Spinal cord (tissue), 10 donors: ENCODE measurements around the gene LCN10. TPM values are rescaled to one million over a fixed set of nuclear protein-coding genes. Genes with fewer than 3 reads are reported as not detected.
"Not testable (repeated sequence)": the region's sequence is repeated elsewhere in the genome, so short reads cannot be mapped to it uniquely, and the experiment has no call there.

Experiments
- DNase-seq, 6 donors: peaks; one replicate each; pipeline versions ENCODE4 v3.0.0 to v3.0.0-alpha.2; 2013 to 2015; ENCODE audit warnings: low spot score in 6 of 6, low read depth in 4 of 6
- H3K27ac ChIP-seq: one replicate; pipeline ENCODE4 v1.5.1; 2013; ENCODE audit warnings: low read depth, low read length, control low read depth
- H3K27me3 ChIP-seq: one replicate; pipeline ENCODE4 v1.6.1; 2013; ENCODE audit warnings: low read length; ENCODE audit not compliant: control insufficient read depth, insufficient read depth
- H3K36me3 ChIP-seq: one replicate; pipeline ENCODE4 v1.6.1; 2013; ENCODE audit warnings: low read length; ENCODE audit not compliant: control insufficient read depth, insufficient read depth
- H3K4me1 ChIP-seq: one replicate; pipeline ENCODE4 v1.6.1; 2013; ENCODE audit warnings: low read length; ENCODE audit not compliant: control insufficient read depth, insufficient read depth
- H3K4me3 ChIP-seq: one replicate; pipeline ENCODE4 v1.5.1; 2013; ENCODE audit warnings: low read depth, low read length, control low read depth
- H3K9me3 ChIP-seq: one replicate; pipeline ENCODE4 v1.6.1; 2013; ENCODE audit warnings: low read length; ENCODE audit not compliant: control insufficient read depth, insufficient read depth
- WGBS: methylation state at CpG from one replicate; pipeline ENCODE4 v1.1.5; 2013; ENCODE audit warnings: missing lambda C conversion rate; ENCODE audit not compliant: insufficient coverage; 5-methylcytosine and 5-hydroxymethylcytosine counted together
- polyA plus RNA-seq, 2 donors: library from polyadenylated mRNA; unstranded; fragments of 120-200 nt; gene quantifications; one replicate each; pipeline ENCODE4 v1.2.1, GENCODE V29; 2013; ENCODE audit not compliant: insufficient read length in 2 of 2
- total RNA-seq, 2 donors: library from RNA; depleted of rRNA in 1 of 2; stranded (reverse); fragments of 120-200 nt in 1 of 2; fragments of >200 nt in 1 of 2; gene quantifications; one replicate each; pipeline versions ENCODE4 v1.2.3 to v1.2.4, GENCODE V29; 2013 to 2014
- donor health status: healthy.

The LCN10 gene
- total and polyA plus RNA-seq, 4 donors = not detected

DNA sequence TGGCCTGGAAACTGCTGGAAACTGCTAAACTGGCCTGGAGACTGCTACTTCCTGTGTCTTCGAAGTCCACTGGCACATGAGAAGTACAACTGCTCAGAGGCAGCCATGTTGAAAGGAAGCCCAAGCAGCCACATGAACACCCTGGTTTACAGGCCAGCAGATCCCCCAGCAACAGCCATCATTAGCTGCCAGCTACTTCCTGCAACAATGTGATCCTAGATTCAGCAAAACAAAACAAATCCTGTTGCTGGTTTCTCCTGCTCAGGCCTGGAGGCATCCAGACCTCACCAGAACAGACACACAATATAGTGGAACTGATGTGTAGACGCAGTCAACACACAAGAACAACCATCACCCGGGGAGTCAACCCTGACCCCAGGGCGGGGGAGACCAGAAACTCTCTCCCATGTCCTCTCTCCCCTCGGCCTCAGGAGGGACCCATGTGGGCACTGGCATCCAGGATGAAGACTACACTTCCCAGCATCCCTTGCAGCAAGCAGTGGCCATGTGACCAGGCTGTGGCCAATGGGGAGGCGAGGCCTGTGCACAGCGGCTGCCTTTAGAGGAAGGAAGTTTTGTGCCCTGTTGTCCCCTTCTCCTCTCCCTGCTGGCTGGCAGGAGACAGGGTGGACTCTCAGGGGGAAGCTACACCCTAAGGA lies 30.8 kb upstream of the LCN10 start:
- no peaks in the 10 kb centered on the region for H3K36me3 ChIP-seq
- DNase-seq = peak in 1 of 6 donors; percentile 58
- no peak overlapping the region for H3K27ac ChIP-seq
- no peak overlapping the region for H3K4me3 ChIP-seq
- WGBS = 87% methylated on average over 5 of the region's 7 CpGs
- H3K9me3 ChIP-seq = no peaks in the 10 kb centered on the region
- H3K4me1 ChIP-seq = peaks cover 3% of the 10 kb centered on the region
- peaks cover 3% of the 10 kb centered on the region for H3K27me3 ChIP-seq

GRCh38 chr9:136771907-136772415 lies 29.2 kb upstream of the LCN10 start:
- no peak for DNase-seq
- peaks cover 3% of the 10 kb centered on the region for H3K27me3 ChIP-seq
- WGBS = no CpG with 5 or more reads among the region's 3 CpGs
- H3K9me3 ChIP-seq = no peaks in the 10 kb centered on the region
- peaks cover 3% of the 10 kb centered on the region for H3K4me1 ChIP-seq
- H3K27ac ChIP-seq = no peak overlapping the region
- no peaks in the 10 kb centered on the region for H3K36me3 ChIP-seq
- H3K4me3 ChIP-seq = no peak overlapping the region

- H3K4me3 ChIP-seq = no peak overlapping the region
- no peaks in the 10 kb centered on the region for H3K9me3 ChIP-seq
- H3K36me3 ChIP-seq = no peaks in the 10 kb centered on the region
- DNase-seq = no peak
- no peak overlapping the region for H3K27ac ChIP-seq
- peaks cover 3% of the 10 kb centered on the region for H3K27me3 ChIP-seq
- 22% methylated on average over 8 of the region's 16 CpGs for WGBS
- H3K4me1 ChIP-seq = peaks cover 3% of the 10 kb centered on the region
These were observed 27.0 kb upstream of the LCN10 start for GRCh38 chr9:136769710-136770191.

- not testable (repeated sequence) for H3K27ac ChIP-seq, H3K4me3 ChIP-seq, H3K9me3 ChIP-seq, H3K4me1 ChIP-seq, H3K36me3 ChIP-seq
- peaks cover 11% of the 10 kb centered on the region for H3K27me3 ChIP-seq
- peak in 2 of 6 donors; percentile 34 to 71 for DNase-seq
- WGBS = 50% methylated on average over 11 of the region's 18 CpGs
These were observed 23.8 kb upstream of the LCN10 start for GRCh38 chr9:136766410-136767120.

GRCh38 chr9:136765745-136766409 lies 23.1 kb upstream of the LCN10 start:
- Histone ChIP-seq H3K27me3 (peaks cover 11% of the 10 kb centered on the region), H3K4me1 (peaks cover 12% of the 10 kb centered on the region)
- DNase-seq, H3K4me3 ChIP-seq, H3K27ac ChIP-seq, H3K36me3 ChIP-seq, H3K9me3 ChIP-seq: not testable (repeated sequence)
- 79% methylated on average over 7 of the region's 14 CpGs for whole genome bisulfite sequencing

- no peak for DNase-seq
These were observed 22.3 kb upstream of the LCN10 start for GRCh38 chr9:136765041-136765440.

GRCh38 chr9:136764301-136764891 lies 21.7 kb upstream of the LCN10 start, which contains the start of gene LCN15:
Gene LCN15 (minus strand): TSS chr9:136764518. CDS start chr9:136764488, 30 bp downstream.
- DNase-seq = no peak
- no peak within 1 kb of the TSS for H3K27ac ChIP-seq
- WGBS = 70% methylated on average over 14 of the region's 14 CpGs
- H3K9me3 ChIP-seq = no peaks in the 10 kb centered on the region
- H3K27me3 ChIP-seq = peaks cover 11% of the 10 kb centered on the region
- H3K4me1 ChIP-seq = peaks cover 10% of the 10 kb centered on the region
- H3K4me3 ChIP-seq = no peak within 1 kb of the TSS
- H3K36me3 ChIP-seq = no peaks in the 10 kb centered on the region

More at GRCh38 chr9:136765041-136765440, 22.3 kb upstream of the LCN10 start:
- Histone ChIP-seq H3K9me3 (no peaks in the 10 kb centered on the region), H3K27me3 (peaks cover 11% of the 10 kb centered on the region), H3K27ac (no peak overlapping the region), H3K36me3 (no peaks in the 10 kb centered on the region), H3K4me1 (peaks cover 14% of the 10 kb centered on the region), H3K4me3 (no peak overlapping the region)
- 90% methylated on average over 11 of the region's 14 CpGs for WGBS

DNA sequence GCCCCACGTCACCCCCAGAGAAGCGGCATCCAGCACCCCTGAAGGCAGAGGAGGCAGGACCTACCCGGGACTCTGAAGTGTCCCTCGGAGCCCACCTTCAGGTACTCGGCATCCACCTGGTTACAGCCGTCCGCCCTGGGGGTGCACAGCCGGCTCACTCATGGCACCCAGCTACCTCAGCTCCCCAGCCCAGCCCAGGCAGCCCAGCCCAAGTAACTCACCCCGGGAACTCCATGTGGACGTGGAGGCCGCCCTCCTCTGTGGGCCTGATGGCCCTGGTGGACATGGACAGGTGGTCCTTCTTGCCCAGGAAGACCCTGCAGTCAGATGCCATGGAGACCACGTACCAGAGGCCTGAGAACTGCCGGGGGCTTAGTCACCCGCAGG lies 20.9 kb upstream of the LCN10 start:
- Histone ChIP-seq H3K4me3 (no peak overlapping the region), H3K9me3 (no peaks in the 10 kb centered on the region), H3K27me3 (peaks cover 11% of the 10 kb centered on the region), H3K36me3 (no peaks in the 10 kb centered on the region), H3K27ac (no peak overlapping the region), H3K4me1 (peaks cover 10% of the 10 kb centered on the region)
- 79% methylated on average over 14 of the region's 14 CpGs for WGBS
- DNase-seq = no peak

GRCh38 chr9:136762915-136763648 lies 20.3 kb upstream of the LCN10 start:
- H3K9me3 ChIP-seq = no peaks in the 10 kb centered on the region
- WGBS = 20% methylated on average over 20 of the region's 37 CpGs
- H3K4me1 ChIP-seq = peaks cover 15% of the 10 kb centered on the region
- no peak overlapping the region for H3K4me3 ChIP-seq
- peak in 2 of 6 donors; percentile 48 to 52 for DNase-seq
- H3K36me3 ChIP-seq = no peaks in the 10 kb centered on the region
- H3K27me3 ChIP-seq = peaks cover 11% of the 10 kb centered on the region
- H3K27ac ChIP-seq = no peak overlapping the region
